HepG2 (cell line): ENCODE results near the gene WDR43. TPM values are rescaled to one million over a fixed set of nuclear protein-coding genes. Genes with fewer than 3 reads are reported as not detected.

Experiments
- polyA plus RNA-seq, 8 experiments: library from polyadenylated mRNA; depleted of rRNA in 3 of 8; stranded (reverse) in 7 of 8; unstranded in 1 of 8; fragments of >200 nt; fragmentation: Illumina TruSeq in 4 of 8; extraction: Trizol in 4 of 8; gene quantifications; 2 replicates each; pipeline versions ENCODE4 v1.2.1 to v1.2.3, GENCODE V29; 2011 to 2016; ENCODE audit warnings: low read depth in 4 of 8, missing spikeins in 1 of 8, mixed read lengths in 1 of 8; ENCODE audit not compliant: insufficient read depth in 1 of 8
- small RNA-seq, 3 experiments: library from RNA; depleted of rRNA; stranded (forward); fragments of <200 nt; gene quantifications; one replicate each; pipeline ENCODE3, GENCODE V24; 2012; ENCODE audit warnings: low read depth in 2 of 3, low replicate concordance in 1 of 3; ENCODE audit not compliant: insufficient read length in 3 of 3, insufficient read depth in 2 of 3
- total RNA-seq, 5 experiments: library from RNA; depleted of rRNA; stranded (reverse); fragments of >200 nt; fragmentation: Illumina TruSeq; extraction: Trizol; gene quantifications; 2 replicates each; pipeline ENCODE4 v1.2.3, GENCODE V29; 2016; ENCODE audit warnings: low read depth in 1 of 5

WDR43 gene
- total and polyA plus RNA-seq, 2 of the 13 experiments (the other 11 are each of a cell fraction or from before 2014, with no cell fraction given) = 121 to 167 TPM

Small RNA genes within 50 kb of the gene (small RNA-seq; reads per million reads assigned to genes)
- gene RF00019 (0 reads per million in 3 experiments), gene SNORD53 (30.9 to 118 (median 68.0) reads per million in 3 experiments), gene SNORD53B (85.0 to 350 (median 135) reads per million in 3 experiments), gene SNORD92 (22.1 to 56.3 (median 52.2) reads per million in 3 experiments)

Other genes starting within 250 kb of the WDR43 start
- gene PPP1CB, start 142.8 kb upstream of the WDR43 start, total RNA-seq (2016; rRNA removed; fragmentation: Illumina TruSeq; extraction: Trizol) = 109 and 209 TPM in 2 replicates
- gene PPP1CB, start 142.8 kb upstream of the WDR43 start, polyA plus RNA-seq (2011; rRNA removed) = 33.8 and 46.9 TPM in 2 replicates
- 0.17 and 0.75 TPM in 2 replicates for gene SPDYA, start 83.8 kb upstream of the WDR43 start, total RNA-seq (2016; rRNA removed; fragmentation: Illumina TruSeq; extraction: Trizol)
- gene SPDYA, start 83.8 kb upstream of the WDR43 start, polyA plus RNA-seq (2011; rRNA removed) = 0.08 and 0.32 TPM in 2 replicates
- 23.5 and 29.7 TPM in 2 replicates for gene TRMT61B, start 24.4 kb upstream of the WDR43 start, total RNA-seq (2016; rRNA removed; fragmentation: Illumina TruSeq; extraction: Trizol)
- gene TRMT61B, start 24.4 kb upstream of the WDR43 start, polyA plus RNA-seq (2011; rRNA removed) = 15.3 and 19.7 TPM in 2 replicates
- under 0.01 TPM in 1 of 2 replicates, not detected in the other for gene TOGARAM2, start 86.6 kb downstream of the WDR43 start, total RNA-seq (2016; rRNA removed; fragmentation: Illumina TruSeq; extraction: Trizol)
- 0.05 TPM in 2 replicates for gene TOGARAM2, start 86.6 kb downstream of the WDR43 start, polyA plus RNA-seq (2011; rRNA removed)
- not detected in 2 replicates for gene PCARE, start 179.9 kb downstream of the WDR43 start, total RNA-seq (2016; rRNA removed; fragmentation: Illumina TruSeq; extraction: Trizol)
- gene PCARE, start 179.9 kb downstream of the WDR43 start, polyA plus RNA-seq (2011; rRNA removed) = not detected in 2 replicates
- 0.46 TPM in 2 replicates for gene CLIP4, start 220.7 kb downstream of the WDR43 start, total RNA-seq (2016; rRNA removed; fragmentation: Illumina TruSeq; extraction: Trizol)
- gene CLIP4, start 220.7 kb downstream of the WDR43 start, polyA plus RNA-seq (2011; rRNA removed) = 0.49 and 0.59 TPM in 2 replicates